ENCODE data around the gene REPIN1.

Gene REPIN1

GRCh38 chr7:150337659-150338081 lies 31.0 kb upstream of the REPIN1 start:
- DNase-seq, result no peak

GRCh38 chr7:150338166-150338829 lies 30.3 kb upstream of the REPIN1 start:
- no peak for DNase-seq

- DNase-seq, result no peak
Observed at GRCh38 chr7:150339409-150339809, 29.2 kb upstream of the REPIN1 start.

- DNase-seq, result peak; percentile 63
Observed at GRCh38 chr7:150340024-150340749, 28.4 kb upstream of the REPIN1 start.

- DNase-seq, result no peak
Observed at GRCh38 chr7:150340875-150341262, 27.8 kb upstream of the REPIN1 start.

- no peak for DNase-seq
Observed at GRCh38 chr7:150341263-150342120, 27.1 kb upstream of the REPIN1 start, which contains the start of gene RARRES2. TSS of gene RARRES2 (minus strand) at chr7:150341629. CDS start at chr7:150340609, 1,020 bp downstream.

GRCh38 chr7:150342121-150342408 lies 26.6 kb upstream of the REPIN1 start:
- DNase-seq, result no peak

- DNase-seq, result no peak
Observed at GRCh38 chr7:150343225-150343624, 25.4 kb upstream of the REPIN1 start.

- DNase-seq, result no peak
Observed at GRCh38 chr7:150344299-150344698, 24.3 kb upstream of the REPIN1 start.

GRCh38 chr7:150345012-150345411 lies 23.6 kb upstream of the REPIN1 start:
- no peak for DNase-seq

GRCh38 chr7:150346922-150347321 lies 21.7 kb upstream of the REPIN1 start:
- DNase-seq, result no peak

GRCh38 chr7:150351587-150352194 lies 16.9 kb upstream of the REPIN1 start:
- no peak for DNase-seq

GRCh38 chr7:150355666-150356059 lies 13.0 kb upstream of the REPIN1 start:
- no peak for DNase-seq

GRCh38 chr7:150356265-150356897 lies 12.2 kb upstream of the REPIN1 start:
- peak; percentile 25 for DNase-seq

GRCh38 chr7:150357270-150357669 lies 11.4 kb upstream of the REPIN1 start:
- DNase-seq, result no peak

GRCh38 chr7:150357771-150358427 lies 10.7 kb upstream of the REPIN1 start:
- no peak for DNase-seq

GRCh38 chr7:150358433-150358832 lies 10.2 kb upstream of the REPIN1 start:
- no peak for DNase-seq

GRCh38 chr7:150358988-150359621 lies 9.5 kb upstream of the REPIN1 start:
- DNase-seq, result no peak

GRCh38 chr7:150359622-150360362 lies 8.8 kb upstream of the REPIN1 start:
- DNase-seq, result no peak

GRCh38 chr7:150360363-150361058 lies 8.1 kb upstream of the REPIN1 start:
- no peak for DNase-seq

Data from fibroblast of upper back skin (primary cell).